CD4-positive, alpha-beta T cell treated with Interleukin-15 for 4 hours (primary cell): ENCODE results near the gene IL1RL1.

ENCODE experiments used
- DNase-seq: peaks from one replicate; pipeline ENCODE4 v3.0.0-alpha.2; 2020; ENCODE audit warnings: low spot score

The IL1RL1 gene

GRCh38 chr2:102294802-102295489 is 16.4 kb upstream of the IL1RL1 start:
- no peak for DNase-seq

GRCh38 chr2:102295566-102295965 is 15.8 kb upstream of the IL1RL1 start:
- DNase-seq = no peak

- DNase-seq = no peak
Measured at GRCh38 chr2:102296449-102296848, 14.9 kb upstream of the IL1RL1 start.

DNA sequence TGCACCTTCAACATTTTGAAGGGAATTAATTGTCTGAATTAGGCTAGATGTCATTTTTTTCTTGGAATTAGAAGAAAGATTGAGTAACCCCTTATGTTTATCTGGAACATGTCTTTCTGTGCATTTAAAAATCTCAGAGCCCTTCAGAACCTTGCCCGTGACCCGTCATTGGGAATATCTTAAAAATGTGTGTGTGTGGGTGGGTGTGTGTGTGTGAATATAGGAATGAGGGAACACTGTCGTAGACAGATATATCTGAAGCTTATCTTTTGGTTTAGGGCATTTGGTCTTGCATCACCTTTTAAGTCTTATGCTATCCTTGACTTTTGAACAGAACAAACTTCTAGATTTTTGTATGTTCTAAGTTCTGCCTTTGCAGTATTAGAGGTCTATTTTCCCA is 13.5 kb upstream of the IL1RL1 start:
- DNase-seq = no peak

DNA sequence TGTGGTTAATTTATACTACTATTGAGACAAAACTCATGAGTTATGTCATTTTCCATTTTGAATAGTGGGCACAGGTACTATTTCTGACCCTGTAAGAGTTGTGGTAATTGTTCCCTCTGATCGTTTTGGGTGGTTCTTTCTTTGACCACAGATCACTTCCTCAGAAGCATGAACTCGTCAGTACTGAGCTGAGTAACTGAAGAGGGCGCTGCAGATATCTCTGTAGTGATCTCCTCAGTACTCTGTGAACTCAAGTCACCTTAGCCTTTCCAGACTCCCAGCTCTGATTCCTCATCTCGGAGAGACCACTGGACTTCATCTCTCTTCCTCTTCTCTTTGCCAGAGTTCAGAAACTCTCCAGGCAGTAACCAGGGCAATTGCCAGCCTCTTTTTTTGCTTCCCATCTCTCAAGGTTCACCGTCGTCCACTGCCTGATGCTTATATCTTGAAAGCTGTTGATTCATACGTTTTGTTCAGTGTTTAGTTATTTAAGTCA is 9.4 kb upstream of the IL1RL1 start:
- peak; percentile 48 for DNase-seq

DNA sequence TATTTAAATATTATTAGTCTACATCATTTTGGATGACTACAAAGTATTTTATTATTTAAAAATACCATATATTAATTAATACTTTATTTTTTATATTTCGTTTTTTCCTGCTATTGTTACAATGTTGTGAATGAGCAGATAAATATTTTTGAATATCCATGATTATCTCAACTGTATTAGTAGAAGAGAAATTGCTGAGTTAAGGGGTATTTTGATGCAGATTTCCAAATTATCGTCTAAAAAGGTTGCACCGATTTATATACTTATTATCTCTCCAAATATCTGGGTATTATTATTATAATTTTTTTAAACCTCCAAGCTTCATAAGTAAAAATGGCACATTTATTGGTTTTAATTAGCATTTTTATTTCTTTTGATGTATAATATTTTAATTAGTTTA is 8.9 kb upstream of the IL1RL1 start:
- no peak for DNase-seq

- DNase-seq = no peak
Measured at GRCh38 chr2:102303589-102303988, 7.8 kb upstream of the IL1RL1 start.

DNA sequence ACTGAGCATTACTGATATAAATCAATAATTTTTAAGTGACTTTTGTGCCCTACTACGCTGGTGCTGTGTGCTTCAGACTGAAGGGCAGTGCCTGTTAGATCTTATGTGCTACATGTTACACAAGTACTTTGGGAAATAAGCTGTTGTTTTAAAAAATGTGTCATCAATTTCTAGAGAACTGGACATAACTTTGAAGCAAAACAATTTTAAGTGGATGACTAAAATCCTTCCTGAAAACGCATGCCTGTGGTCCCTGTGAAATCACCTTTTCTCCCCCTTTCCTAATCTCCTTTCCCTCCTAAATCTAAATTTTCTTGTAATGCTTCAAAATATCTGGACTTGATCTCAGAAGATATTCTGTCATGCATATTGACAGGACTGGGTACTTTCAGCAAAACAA is 7.1 kb upstream of the IL1RL1 start:
- DNase-seq = no peak

DNA sequence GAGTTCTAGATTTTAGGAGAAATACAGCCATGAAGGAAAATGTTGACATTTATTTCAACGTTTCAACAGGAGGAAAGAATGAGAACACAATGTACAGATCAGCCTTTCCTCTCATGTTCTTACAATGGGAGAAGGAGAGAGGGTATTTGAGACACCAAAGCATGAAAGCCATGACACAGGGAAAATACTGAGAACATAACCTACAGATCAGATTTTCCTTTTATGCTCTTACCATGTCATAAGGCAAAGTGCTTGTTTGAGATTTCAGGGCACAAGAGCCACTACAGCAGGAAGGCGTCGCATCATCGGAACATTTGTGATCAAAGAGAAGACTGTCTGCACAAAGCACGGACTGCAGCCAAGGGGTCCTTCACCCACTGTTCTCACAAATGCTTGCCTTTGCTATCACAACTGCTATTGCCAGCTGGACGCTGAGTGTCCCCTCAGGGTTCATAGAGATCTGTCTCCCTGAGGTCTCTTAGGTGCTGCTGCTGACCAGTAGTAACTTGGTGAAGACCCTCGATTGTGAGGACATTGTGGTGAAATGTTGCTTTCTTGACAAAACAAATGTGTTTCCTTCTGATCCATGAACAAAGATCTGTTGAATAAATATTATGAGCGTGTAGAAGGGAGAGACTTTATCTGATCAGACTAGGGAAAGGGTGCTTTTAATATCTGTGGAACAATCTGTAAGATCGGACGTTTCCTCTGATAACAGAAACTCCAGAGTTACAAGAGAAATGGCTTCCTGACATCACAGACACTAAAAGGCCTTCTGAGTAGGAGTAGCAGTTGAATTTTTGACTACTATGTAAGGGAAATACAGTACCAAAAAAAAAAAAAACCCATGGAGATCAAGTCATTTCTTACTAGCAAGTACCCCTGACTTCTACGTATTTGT is 6.4 kb upstream of the IL1RL1 start:
- no peak for DNase-seq

DNA sequence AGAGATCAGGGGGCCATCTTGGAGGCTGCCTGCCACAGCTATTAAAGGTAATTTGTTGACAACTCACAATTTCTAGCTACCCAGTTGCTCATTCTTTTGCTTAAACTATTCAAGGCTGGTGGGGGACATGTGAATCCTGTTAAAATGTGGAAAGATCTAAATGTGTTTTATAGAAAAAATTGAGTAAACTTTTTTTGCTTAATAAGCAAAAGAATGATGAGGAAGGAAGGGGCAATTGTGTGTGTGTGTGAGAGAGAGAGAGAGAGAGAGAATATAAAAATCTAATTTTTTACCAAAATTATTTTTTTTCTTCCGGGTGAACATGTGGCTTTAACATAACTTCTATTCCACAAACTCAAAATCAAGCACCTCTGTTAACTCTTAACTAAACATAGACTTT is 5.2 kb upstream of the IL1RL1 start:
- DNase-seq = no peak

- no peak for DNase-seq
Measured at GRCh38 chr2:102313025-102313424, 1.7 kb downstream of the IL1RL1 start.

GRCh38 chr2:102313471-102313870 is 2.1 kb downstream of the IL1RL1 start:
- no peak for DNase-seq

GRCh38 chr2:102313950-102314349 is 2.6 kb downstream of the IL1RL1 start:
- DNase-seq = no peak

DNA sequence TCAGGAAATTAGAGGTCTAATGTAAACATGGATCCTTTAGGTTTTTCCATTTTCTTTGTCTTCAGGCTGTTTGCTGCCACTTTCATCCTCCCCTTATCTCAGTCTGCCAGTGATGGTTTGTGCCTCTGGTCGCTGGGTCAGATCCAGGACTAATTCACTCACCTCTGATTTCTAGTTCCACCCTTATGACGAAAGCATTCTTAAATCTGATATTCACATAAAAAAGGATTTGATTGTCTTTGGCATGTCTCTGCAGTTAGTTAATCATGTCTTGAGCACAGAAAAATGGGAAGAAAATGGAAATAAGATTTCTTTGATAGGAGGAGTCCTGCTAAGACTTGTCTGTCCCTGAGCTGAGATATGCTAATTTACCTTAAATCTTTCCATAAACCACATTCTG is 4.6 kb downstream of the IL1RL1 start:
- DNase-seq = no peak

DNA sequence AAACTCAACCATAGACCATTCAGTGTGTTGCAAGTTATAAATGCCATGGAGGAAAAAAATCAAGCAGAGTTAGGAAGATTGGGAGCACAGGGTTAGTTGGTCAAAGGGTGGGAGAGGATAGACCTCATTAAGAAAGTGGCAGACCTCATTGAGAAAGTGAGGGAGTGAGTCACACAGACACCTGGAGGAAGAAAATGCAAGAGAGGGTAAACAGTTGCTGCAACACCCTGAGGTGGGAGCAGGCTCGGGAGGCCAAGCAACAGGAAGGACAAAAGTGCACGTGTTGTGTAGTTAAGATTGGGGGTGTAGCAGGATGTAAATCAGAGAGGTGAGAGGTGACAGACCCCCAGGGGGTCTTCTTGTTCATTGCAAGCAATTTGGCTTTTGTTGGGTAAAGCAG is 6.4 kb downstream of the IL1RL1 start:
- no peak for DNase-seq

- no peak for DNase-seq
Measured at GRCh38 chr2:102318437-102318836, 7.1 kb downstream of the IL1RL1 start.

DNA sequence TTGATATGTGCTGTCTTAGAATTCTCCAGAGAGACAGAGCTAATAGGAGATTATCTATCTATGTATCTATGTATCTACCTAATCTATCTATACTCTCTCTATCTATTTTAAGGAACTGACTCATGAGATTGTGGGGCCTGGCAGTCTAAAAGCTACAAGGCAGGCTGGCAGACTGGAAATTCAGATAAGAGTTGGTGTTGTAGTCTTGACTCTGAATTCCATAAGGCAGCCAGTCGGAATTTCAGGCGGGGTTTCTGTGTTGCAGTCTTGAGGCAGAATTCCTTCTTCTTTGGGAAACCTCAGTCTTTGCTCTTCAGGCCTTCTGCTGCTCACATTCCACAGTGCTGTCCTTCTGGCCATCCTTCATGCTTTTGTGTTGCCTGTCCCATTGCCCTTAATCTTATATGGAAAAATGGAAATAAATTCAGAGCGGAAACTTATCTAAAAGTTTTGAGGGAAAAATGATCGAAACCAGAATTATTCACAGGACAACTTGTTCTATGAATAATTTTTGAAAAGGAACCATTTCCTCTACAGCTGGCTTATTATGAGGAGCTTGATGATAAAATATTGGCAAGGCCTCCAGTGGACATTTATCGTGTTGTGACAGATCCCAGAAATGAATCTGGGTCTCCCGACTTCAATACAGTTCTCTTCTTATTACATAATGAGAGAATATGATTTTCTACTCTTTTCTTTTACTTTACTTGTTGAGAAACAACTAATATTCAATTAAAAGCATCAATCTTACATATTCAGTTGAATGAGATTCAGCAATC is 10.8 kb downstream of the IL1RL1 start:
- DNase-seq = no peak

DNA sequence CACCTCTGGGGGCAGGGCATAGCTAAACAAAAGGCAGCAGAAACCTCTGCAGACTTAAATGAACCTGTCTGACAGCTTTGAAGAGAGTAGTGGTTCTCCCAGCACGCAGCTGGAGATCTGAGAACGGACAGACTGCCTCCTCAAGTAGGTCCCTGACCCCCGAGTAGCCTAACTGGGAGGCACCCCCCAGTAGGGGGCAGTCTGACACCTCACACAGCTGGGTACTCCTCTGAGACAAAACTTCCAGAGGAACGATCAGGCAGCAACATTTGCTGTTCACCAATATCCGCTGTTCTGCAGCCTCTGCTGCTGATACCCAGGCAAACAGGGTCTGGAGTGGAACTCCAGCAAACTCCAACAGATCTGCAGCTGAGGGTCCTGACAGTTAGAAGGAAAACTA is 13.6 kb downstream of the IL1RL1 start:
- peak; percentile 20 for DNase-seq

- no peak for DNase-seq
Measured at GRCh38 chr2:102331311-102331980, 20.1 kb downstream of the IL1RL1 start.

GRCh38 chr2:102334486-102334885 is 23.1 kb downstream of the IL1RL1 start:
- DNase-seq = no peak

DNA sequence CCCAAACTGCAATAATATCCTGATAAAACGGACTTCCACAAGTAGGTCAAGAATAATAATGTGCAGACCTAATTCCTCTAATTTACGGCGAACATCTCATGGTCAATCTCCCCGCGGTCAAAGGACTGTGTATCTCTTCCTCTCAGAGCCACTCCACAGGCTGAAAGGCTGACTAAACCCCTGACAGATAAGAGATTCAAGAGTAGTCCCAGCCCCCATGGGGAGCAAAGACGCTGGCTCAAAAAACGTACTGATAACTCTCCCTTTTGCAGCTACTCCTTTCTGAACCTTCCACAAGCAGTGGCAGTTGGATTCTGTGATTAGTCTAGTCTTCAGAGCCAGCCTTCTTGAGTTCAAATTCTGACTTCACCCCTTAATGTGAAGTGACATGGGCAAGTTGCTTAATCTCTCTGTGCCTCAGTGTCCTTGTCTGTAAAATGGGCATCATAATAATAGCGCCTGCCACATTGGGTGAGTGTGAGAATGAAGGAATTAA is 24.6 kb downstream of the IL1RL1 start:
- no peak for DNase-seq

DNA sequence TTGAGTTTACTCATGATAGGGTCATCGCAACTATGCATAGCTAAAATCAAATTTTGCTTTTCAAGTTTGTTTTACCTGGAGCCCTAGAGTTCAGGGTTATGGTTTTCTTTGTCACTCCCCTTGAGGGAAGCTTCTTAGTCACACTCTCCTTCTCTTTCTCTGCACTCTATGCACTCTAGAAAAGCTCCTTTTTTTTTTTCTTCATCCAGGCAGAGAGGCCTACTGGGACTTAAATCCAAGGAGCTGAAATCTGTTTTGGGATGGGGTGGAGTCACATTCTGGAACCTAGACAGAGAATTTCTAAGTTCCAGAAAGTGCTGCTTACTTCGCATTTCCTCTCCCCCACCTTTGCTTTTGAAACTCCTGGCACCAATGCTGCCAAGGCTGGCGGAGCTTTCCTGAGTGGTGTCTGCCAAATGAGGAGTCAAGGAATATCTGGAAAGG is 25.2 kb downstream of the IL1RL1 start:
- no peak for DNase-seq
